SK-MEL-5 (cell line): ENCODE results near the gene PRPF6. TPM values are rescaled to one million over a fixed set of nuclear protein-coding genes. Genes with fewer than 3 reads are reported as not detected.
"Not testable (repeated sequence)": the region's sequence is repeated elsewhere in the genome, so short reads cannot be mapped to it uniquely, and the experiment has no call there.

Experiments used
- DNase-seq: peaks from one replicate; pipeline ENCODE4 v3.0.0-alpha.2; 2016; ENCODE audit warnings: low read depth, low spot score
- in situ Hi-C: cut with HindIII; loops from 2 replicates; pipeline ENCODE4 v1.10.0; 2016; ENCODE audit warnings: low sequenced_read_pairs, high pct_unique_total_duplicates, low pct_unique_long_range_greater_than_20kb
- total RNA-seq: library from RNA; depleted of rRNA; stranded (reverse); fragments of >200 nt; shearing (Covaris generic); gene quantifications from 2 replicates; pipeline ENCODE4 v1.2.3, GENCODE V29; 2014

Gene PRPF6
- total RNA-seq, 1 experiment from 2014 or later: 71.3 TPM

DNA sequence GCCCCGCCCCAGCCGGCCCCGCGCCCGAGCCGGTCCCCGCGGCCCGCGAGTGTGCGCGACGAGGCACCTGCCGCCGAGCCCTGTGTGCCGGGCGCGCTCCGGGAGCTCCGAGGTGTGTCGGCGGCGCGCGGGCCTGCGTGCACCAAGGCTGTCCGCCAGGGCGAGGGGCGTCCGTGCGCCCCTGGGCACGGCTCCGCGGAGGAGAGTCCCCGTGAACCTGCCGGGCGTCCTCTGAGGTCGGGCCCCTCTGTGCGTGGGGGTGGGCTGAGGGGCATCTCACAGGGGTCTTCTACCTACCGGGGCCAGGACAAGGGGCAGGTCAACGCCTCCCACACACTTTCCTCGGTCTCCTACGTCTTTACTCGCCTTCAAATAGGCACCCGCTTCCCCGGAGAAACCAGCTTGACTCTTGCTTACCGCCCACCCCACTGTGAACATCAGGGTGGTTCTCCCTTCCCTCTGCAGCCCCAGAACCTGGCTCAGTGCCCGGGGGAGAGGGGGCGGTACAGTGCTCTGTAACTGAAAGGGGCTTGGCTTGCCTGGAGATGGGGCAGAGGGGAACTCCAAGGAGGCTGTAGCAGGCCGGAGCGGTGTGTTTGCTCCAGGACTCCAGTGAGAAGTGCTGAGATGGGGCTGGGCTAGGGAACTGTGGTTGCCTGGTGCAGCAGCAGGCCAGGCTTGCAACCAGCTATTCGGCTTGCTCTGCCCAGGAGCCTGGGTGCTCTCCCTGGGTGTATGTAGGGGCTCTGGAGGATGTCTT, 1.2 kb upstream of the PRPF6 start, which contains the start of gene SAMD10:
TSS of gene SAMD10 (minus strand) at position 86 of the 760 bp plus-strand sequence. CDS start 175 bp downstream, outside the sequence.
- no peak for DNase-seq
- in situ Hi-C loops: no loop called here

DNA sequence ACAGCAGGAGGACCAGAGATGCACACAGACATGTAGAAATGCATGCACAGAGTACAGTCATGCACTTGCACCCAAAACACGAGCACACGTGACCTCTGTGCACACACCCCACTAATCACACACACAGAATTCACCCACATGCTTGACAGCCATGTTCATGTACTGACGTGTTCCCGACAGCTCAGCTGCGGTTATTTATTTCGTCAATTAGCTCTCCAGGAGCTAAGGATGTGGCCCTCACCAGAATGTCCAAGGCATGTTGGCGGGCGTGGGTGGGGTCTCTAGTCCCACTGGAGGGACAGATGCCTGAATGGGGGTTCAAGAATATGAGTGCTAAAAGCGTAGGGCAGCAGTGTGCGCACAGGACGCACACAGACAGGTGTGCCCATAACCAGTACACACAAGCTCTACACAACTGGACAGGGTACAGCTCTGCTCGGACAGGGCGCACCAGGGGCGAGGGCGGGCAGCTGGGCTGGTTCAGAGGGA, 571 bp upstream of the PRPF6 start:
- in situ Hi-C loops: no loop called here
- no peak for DNase-seq

GRCh38 chr20:63982937-63983336, 2.0 kb downstream of the PRPF6 start:
- no peak for DNase-seq
- in situ Hi-C loops: no loop called here

DNA sequence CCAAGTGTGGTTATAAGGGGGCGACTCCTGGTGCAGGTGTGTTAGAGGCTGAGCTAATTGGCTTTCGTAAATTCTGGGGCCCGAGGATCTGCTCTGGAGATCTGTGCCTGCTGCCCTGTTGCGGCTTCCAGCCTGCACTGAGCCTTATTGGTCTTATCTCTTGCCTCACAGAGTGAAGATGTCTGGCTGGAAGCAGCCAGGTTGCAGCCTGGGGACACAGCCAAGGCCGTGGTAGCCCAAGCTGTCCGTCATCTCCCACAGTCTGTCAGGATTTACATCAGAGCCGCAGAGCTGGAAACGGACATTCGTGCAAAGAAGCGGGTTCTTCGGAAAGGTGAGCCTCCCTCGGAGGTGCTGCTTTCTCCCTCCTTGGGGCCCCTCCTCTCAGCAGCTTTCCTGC, 20.0 kb downstream of the PRPF6 start:
- no peak for DNase-seq
- in situ Hi-C loops: no loop called here

DNA sequence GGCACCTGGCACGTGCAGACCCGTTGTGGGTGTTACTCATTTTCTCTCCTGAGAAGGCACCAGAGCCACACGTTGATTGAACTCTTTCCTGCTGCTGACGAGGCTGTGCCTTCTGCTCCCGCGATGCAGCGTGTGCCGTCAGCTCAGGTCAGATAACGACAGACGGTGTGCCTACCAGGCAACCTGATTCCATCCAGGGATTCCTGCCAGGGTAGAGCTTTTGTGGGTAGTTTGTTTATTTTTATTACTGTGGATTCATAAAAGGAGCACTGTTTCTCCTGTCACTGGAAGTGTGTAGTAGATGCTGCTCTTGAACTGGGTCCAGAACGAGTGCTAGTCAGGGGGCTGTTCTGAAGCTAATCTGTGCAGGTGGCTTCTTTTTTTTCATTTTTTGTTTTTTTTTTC, 20.7 kb downstream of the PRPF6 start:
- no peak for DNase-seq
- in situ Hi-C loops: no loop called here

GRCh38 chr20:64003960-64004725, 23.2 kb downstream of the PRPF6 start:
- in situ Hi-C loops: no loop called here
- no peak for DNase-seq

- no peak for DNase-seq
- in situ Hi-C loops: no loop called here
Observed at GRCh38 chr20:64005394-64005793, 24.5 kb downstream of the PRPF6 start.

DNA sequence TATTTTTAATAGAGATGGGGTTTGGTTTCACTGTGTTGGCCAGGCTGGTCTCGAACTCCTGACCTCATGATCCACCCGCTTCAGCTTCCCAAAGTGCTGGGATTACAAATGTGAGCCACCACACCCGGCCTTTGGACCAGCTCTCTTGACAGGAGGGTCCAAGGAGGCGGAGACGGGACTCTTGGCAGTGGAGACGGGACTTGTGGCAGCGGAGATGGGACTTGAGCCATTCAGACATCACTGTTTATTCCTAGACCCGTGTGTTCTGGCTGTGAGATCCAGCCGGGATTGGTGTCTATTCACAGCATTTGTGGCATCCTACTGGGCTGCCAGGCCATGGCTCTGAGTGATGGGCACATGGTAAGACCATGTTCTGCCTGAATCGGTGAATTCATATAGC, 25.6 kb downstream of the PRPF6 start:
- no peak for DNase-seq
- in situ Hi-C loops: no loop called here

DNA sequence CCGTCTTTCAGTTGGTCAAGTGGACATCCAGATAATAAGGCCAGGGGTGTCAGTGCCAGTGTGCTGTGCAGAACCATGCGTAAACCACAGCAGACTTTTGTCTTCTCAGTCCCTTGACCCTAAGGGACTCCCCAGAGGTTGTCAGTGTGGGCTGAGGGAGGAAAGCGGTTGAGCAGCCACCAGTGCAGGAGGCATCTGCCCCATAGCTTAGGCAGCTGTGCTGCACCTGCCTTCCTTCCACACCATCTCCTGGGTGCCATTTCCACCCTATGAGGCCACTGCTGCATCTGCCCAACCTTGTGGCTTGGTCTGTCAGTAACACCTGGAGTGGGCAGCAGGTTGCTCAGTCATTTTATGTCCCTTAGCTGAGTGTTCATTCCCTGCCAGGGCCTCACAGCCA, 26.0 kb downstream of the PRPF6 start:
- in situ Hi-C loops: no loop called here
- no peak for DNase-seq

- no peak for DNase-seq
- in situ Hi-C loops: no loop called here
Observed at GRCh38 chr20:64009811-64010387, 29.0 kb downstream of the PRPF6 start.

DNA sequence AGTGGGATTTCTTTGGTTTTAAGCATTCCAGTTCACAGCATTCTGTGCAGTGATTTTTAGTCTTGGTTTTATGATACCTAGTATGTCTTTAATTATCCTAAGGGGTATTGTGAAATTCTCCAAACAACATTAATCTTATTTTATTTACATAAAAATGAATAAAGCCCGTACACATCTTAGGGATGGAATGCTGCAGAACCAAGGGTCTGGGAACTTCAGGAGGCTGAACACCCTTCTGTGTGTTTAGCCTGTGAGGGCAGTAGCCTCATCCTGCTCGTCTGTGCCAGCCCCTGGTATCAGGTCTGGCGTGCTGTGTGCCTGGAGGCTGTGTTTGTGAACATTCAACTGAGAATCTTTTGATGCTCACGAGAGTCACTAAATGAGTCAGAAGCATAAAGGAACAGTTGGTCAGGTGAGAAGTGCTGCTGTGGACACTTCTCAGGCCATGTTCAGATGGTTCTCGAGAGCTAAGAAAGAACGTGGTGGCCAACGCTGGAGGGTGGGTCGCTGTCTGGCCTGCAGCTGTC, 29.8 kb downstream of the PRPF6 start:
- no peak for DNase-seq

DNA sequence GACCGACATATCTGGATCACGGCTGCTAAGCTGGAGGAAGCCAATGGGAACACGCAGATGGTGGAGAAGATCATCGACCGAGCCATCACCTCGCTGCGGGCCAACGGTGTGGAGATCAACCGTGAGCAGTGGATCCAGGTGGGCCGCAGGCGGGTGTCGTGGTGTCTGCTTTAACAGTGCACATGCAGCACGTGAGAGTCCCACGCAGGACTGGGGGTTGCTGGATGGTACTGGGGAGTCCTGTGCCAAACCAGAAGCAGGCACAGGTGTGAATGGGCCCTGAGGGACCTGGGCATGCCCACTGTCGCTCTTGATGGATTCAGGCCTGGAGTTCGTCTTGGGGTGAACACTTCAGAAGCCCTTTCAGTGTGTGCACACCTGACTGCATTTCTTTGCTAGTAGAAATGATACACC, 30.4 kb downstream of the PRPF6 start:
- no peak for DNase-seq
- in situ Hi-C loops: no loop called here

More for the DNA sequence above, 29.8 kb downstream of the PRPF6 start:
- in situ Hi-C loops: no loop called here

- in situ Hi-C loops: not testable (repeated sequence)
Observed at GRCh38 chr20:64012385-64013154, 31.6 kb downstream of the PRPF6 start.

DNA sequence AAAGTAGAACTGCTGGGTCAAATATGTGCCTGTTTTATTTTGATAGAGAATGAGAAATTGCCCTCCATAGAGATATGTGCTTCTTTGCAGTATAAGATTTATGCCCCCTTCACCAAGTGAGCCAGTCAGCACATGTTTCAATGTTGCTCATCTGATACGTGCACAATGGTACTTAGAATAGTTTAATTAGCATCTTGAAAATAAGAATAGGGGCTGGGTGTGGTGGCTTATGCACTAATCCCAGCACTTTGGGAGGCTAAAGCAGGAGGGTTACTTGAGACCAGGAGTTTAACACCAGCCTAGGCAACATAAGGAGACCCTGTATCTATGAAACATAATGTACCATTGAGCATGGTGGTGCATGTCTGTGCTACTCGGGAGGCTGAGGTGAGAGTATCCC, 34.7 kb downstream of the PRPF6 start:
- in situ Hi-C loops: no loop called here
- no peak for DNase-seq

More at GRCh38 chr20:64012385-64013154, 31.6 kb downstream of the PRPF6 start:
- not testable (repeated sequence) for DNase-seq

DNA sequence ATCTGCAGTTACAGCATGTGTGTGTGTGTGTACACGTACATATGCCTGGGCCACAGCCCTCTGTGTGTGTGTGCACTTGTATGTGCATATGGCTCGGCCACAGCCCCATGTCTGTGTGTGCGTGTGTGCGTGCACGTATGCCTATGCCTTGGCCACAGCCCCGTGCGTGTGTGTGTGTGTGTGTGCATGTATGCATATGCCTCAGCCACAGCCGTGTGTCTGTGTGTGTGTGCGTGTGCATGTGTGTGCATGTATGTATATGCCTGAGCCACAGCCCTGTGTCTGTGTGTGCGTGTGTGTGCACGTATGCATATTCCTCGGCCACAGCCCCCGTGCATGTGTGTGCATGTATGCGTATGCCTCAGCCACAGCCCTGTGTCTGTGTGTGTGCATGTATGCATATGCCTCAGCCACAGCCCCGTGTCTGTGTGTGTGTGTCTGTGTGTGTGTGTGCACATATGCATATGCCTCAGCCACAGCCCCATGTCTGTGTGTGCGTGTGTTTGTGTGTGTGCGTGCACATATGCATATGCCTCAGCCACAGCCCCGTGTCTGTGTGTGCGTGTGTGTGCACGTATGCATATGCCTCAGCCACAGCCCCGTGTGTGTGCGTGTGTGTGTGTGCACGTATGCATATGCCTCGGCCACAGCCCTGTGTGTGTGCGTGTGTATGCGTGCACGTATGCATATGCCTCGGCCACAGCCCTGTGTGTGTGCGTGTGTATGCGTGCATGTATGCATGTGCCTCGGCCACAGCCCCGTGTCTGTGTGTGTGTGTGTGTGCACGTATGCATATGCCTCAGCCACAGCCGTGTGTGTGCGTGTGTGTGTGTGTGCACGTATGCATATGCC, 40.4 kb downstream of the PRPF6 start:
- in situ Hi-C loops: no loop called here
- no peak for DNase-seq

DNA sequence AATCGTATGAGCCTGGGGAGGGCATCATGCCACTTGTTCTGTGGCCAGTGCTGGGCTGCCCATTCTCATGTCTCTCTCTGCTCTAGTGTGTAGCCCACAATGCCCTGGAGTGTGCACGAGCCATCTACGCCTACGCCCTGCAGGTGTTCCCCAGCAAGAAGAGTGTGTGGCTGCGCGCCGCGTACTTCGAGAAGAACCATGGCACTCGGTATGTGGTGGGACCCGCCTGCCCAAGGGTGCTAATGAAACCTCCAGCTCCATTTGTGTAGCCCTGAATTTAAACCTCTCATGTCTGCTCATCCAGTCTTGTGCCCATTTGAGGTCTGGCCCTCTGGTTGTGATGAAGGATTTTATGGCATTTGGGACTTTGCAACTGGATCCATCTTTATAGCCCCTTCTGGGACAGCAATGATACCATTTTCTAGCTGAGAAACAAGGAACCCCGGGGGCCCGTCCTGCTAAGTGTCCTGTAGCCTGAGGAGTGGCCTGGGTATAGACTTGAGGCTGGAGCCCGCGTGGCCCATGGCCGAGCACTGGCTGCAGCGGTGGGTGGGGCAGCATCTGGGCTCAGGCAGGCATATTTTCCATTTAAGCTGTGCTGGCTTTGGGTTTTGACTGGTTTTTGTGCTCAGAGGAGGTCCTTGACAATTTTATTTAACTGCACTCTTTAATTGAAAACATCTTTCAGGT, 41.9 kb downstream of the PRPF6 start:
- in situ Hi-C loops: no loop called here
- no peak for DNase-seq
